ENCODE measurements around the gene KRTAP5-4. TPM values are rescaled to one million over a fixed set of nuclear protein-coding genes. Genes with fewer than 3 reads are reported as not detected.
"Not testable (repeated sequence)": the region's sequence is repeated elsewhere in the genome, so short reads cannot be mapped to it uniquely, and the experiment has no call there.

The KRTAP5-4 gene
- total RNA-seq, 1 donor from 2014 or later, result not detected

DNA sequence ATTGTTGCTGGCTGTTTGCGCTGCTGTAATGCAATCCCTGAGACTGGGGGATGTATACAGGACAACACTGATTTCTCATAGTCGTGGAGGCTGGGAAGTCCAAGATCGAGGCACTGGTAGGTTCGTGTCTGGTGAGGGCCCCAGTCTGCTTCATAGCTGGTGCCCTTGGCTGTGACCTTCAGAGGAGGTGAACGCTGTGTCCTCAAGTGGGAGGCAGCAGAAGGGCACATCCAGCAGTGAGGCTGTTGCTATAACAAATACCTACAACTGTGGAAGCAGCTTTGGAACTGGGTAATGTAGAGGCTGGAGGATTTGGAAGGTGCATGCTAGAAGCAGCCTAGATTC lies 29.0 kb upstream of the KRTAP5-4 start:
- Histone ChIP-seq H3K4me3 (no peak overlapping the region), H3K9me3 (no peaks in the 10 kb centered on the region), H3K36me3 (no peaks in the 10 kb centered on the region), H3K27ac (no peak overlapping the region), H3K27me3 (ENCODE audit: low read depth) (peaks cover 31% of the 10 kb centered on the region), H3K4me1 (peaks cover 7% of the 10 kb centered on the region)
- TF ChIP-seq, protein P1, sequence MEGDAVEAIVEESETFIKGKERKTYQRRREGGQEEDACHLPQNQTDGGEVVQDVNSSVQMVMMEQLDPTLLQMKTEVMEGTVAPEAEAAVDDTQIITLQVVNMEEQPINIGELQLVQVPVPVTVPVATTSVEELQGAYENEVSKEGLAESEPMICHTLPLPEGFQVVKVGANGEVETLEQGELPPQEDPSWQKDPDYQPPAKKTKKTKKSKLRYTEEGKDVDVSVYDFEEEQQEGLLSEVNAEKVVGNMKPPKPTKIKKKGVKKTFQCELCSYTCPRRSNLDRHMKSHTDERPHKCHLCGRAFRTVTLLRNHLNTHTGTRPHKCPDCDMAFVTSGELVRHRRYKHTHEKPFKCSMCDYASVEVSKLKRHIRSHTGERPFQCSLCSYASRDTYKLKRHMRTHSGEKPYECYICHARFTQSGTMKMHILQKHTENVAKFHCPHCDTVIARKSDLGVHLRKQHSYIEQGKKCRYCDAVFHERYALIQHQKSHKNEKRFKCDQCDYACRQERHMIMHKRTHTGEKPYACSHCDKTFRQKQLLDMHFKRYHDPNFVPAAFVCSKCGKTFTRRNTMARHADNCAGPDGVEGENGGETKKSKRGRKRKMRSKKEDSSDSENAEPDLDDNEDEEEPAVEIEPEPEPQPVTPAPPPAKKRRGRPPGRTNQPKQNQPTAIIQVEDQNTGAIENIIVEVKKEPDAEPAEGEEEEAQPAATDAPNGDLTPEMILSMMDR (IDR thresholded peaks at IDR 0.05), result no peak
- no peak for DNase-seq
- intact Hi-C loops (cut with DNase I), result no loop called here
- ATAC-seq, result no peak

DNA sequence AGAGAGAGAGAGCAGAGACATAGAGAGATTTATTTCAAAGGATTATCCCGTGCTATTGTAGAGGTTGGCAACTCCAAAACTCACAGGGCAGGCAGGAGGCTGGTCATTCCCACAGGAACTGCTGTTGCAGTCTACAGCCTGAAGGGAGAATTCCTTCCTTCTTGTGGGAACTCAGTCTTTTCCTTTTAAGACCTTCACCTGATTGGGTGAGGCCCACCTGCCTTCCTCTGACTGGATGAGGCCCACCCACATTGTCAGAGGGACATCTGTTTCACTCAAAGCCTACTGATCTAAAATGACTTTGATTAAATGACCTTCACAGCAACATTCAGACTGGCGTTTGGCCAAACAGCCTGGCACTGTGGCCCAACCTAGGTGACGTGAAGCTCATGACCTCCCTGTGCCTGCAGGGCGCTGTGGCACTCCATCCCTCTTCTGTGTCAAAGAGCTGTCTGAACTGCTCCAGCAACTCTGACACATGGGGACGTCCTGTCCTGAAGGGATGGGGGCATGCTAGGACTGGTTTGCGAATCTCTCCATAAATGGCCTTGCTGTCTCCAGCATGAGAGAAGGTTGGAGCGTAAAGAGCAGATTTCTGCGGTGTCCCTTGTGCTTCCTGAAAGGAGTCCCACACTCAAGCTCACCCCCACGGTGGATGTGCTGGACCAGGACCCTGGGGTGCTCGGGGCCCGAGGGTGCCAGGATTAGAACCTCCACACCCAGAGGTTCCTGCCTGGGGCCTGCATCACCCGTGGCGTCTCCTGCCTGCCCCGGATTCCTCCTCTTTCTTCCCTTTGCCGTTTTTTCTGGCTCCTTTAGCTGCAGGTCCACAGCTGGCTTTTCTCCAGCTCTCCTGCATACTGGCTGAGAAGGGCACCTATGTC lies 28.3 kb upstream of the KRTAP5-4 start:
- TF ChIP-seq, protein P1 (IDR thresholded peaks at IDR 0.05), result no peak
- no peak for DNase-seq
- H3K36me3 ChIP-seq, result no peaks in the 10 kb centered on the region
- peaks cover 7% of the 10 kb centered on the region for H3K4me1 ChIP-seq
- no peaks in the 10 kb centered on the region for H3K9me3 ChIP-seq
- no peak overlapping the region for H3K27ac ChIP-seq
- H3K27me3 ChIP-seq (ENCODE audit: low read depth), result peaks cover 26% of the 10 kb centered on the region
- ATAC-seq, result no peak
- intact Hi-C loops (cut with DNase I), result no loop called here
- no peak overlapping the region for H3K4me3 ChIP-seq

DNA sequence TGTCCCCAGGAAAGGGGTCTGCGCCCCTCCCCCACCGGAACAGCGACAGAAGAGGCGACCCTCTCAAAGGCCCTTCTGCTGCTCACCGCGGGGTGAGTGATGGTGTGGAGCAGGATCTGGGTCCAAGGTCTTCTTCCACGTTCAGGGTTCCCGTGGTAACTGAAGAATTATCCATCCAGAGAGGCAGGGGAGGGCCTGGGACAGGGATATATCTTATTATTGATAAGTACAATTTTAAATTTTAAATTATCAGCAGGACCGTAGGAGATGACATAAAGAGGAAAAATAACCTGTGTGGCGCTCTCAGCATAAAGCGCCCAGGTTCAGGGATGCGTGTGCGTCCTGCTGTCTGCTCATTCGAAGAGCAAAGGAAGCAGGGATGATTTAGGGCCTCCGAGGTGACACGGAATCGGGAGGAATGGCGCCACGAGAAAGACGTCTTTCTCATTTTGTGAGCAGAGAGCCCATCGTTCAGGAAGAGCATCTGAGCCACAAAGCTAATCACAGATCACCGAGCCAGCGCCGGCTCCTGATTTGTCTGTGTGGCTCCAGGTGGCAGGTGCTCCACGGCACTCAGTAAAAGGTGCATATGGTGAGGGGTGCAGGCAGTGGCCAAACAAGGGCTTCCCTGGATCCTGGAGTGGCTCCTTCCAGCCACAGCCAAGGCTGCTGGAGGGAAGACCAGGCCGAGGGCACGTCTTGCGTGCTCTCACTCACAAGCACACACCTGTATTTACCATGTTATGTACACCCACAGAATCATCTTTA lies 26.9 kb upstream of the KRTAP5-4 start:
- ATAC-seq, result no peak
- H3K36me3 ChIP-seq, result no peaks in the 10 kb centered on the region
- H3K9me3 ChIP-seq, result no peaks in the 10 kb centered on the region
- no peak overlapping the region for H3K27ac ChIP-seq
- TF ChIP-seq, protein P1 (IDR thresholded peaks at IDR 0.05), result no peak
- peaks cover 14% of the 10 kb centered on the region for H3K27me3 ChIP-seq (ENCODE audit: low read depth)
- intact Hi-C loops (cut with DNase I), result no loop called here
- DNase-seq, result no peak
- peaks cover 7% of the 10 kb centered on the region for H3K4me1 ChIP-seq
- H3K4me3 ChIP-seq, result no peak overlapping the region

DNA sequence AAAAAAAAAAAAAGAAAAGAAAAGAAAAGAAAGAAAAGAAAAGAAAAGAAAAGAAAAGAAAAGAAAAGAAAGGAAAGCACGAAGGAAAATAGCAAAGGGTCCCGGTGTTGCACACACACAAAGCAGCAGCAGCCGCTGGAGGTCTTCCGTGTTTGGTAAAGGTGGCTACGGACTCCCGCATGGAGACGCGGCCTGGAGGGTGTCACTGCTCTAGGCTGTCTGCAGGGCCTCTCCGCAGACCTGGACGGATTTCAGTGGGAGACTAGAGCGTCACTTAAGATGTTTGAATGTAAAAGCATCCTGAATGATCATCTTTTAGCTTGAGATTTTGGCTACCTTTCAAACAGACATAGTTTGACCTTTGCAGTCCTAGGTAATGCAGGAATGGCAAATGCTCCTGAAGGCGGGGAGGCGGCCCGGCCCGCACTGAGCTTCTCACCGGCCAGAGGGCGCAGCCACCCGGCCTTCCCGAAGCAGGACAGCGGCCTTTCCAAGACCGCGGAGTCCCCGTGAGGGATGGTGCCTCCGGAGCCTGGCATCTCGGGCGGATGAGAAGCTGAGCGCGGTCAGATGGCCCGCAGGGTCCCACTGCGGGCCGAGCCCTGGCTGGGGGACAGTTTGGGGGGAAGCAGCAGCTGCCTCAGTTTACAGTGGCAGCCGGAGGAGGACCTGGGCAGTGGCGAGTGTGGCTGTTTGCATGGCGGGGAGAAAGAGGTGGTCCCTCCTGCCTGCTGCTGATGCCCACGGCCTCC lies 26.1 kb upstream of the KRTAP5-4 start:
- Histone ChIP-seq H3K4me1 (peaks cover 6% of the 10 kb centered on the region), H3K27ac (no peak overlapping the region), H3K36me3 (no peaks in the 10 kb centered on the region), H3K27me3 (ENCODE audit: low read depth) (peaks cover 10% of the 10 kb centered on the region), H3K4me3 (no peak overlapping the region), H3K9me3 (no peaks in the 10 kb centered on the region)
- DNase-seq (no peak), ATAC-seq (no peak)
- intact Hi-C loops (cut with DNase I), result no loop called here
- TF ChIP-seq, protein P1 (IDR thresholded peaks at IDR 0.05), result no peak

DNA sequence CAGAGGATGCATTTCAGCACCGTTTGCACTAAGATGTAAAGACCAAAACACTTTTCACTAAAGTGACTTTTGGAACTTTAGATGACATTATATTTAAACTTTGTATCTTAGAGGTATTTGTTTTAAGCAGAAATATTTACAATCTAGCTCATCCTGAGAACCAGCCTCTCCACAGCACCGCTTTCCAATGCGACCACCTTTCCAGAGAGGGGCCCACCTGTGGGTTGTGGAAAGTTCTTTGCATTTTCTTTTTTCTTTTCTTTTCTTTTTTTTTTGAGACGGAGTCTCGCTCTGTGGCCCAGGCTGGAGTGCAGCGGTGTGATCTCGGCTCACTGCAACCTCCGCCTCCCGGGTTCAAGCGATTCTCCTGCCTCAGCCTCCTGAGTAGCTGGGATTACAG lies 24.6 kb upstream of the KRTAP5-4 start:
- ATAC-seq; DNase-seq; H3K27ac ChIP-seq; H3K4me3 ChIP-seq; H3K4me1 ChIP-seq; intact Hi-C loops (cut with DNase I); H3K36me3 ChIP-seq; H3K9me3 ChIP-seq: not testable (repeated sequence)
- H3K27me3 ChIP-seq (ENCODE audit: low read depth), result peaks cover 11% of the 10 kb centered on the region

All from lower lobe of right lung (tissue), 2 donors.